Dermis microvascular lymphatic vessel endothelial cell (primary cell): ENCODE measurements around the gene SWAP70. TPM values are rescaled to one million over a fixed set of nuclear protein-coding genes. Genes with fewer than 3 reads are reported as not detected.
A peak's percentile ranks its signal among the peaks of the same experiment; 100 is the strongest.
"Not testable (repeated sequence)": the region's sequence is repeated elsewhere in the genome, so short reads cannot be mapped to it uniquely, and the experiment has no call there.

ENCODE experiments used
- DNase-seq, 2 donors: peaks; one replicate each; pipeline versions ENCODE4 v3.0.0 to v3.0.0-alpha.2; 2010; ENCODE audit warnings: low read depth in 2 of 2
- total RNA-seq: library from RNA; depleted of rRNA; stranded (reverse); fragments of >200 nt; gene quantifications from 2 replicates; pipeline ENCODE4 v1.2.1, GENCODE V29; 2014

SWAP70 gene
- total RNA-seq, 1 donor from 2014 or later: 55.8 TPM

DNA sequence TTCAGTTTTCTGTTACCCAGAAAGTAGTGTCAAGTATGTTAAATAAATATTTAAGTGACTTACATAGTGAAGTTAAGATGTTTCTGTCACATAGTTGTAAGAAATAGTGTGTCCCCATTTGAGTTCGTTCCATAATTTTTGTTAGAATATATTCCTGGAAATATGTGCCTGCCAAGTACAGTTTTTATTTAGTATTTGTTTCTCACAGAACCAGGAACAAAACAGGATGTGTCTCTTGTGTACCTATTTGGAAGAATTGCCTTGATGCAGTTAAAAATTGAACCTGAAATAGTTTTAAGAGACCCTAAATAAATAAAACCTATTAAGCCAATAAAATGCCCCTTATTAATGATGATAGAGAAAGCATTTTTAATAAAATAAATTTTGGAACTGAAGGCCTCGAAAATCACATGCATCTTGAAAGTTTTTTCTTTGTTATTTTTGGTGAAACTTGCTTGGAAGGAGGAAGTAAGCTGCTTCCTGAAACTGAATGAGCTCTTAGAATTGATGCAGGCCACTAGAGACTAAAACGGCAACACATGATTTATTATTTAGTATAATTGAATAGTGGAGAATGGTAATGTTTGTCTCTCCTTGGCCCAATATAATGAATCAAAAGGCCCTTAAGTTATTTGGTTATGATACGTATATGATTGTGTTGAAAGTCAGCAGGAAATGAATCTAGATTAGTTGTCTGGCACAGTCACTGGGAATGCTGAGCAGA is 55.9 kb downstream of the SWAP70 start:
- peak in 1 of 2 donors; percentile 91 for DNase-seq

DNA sequence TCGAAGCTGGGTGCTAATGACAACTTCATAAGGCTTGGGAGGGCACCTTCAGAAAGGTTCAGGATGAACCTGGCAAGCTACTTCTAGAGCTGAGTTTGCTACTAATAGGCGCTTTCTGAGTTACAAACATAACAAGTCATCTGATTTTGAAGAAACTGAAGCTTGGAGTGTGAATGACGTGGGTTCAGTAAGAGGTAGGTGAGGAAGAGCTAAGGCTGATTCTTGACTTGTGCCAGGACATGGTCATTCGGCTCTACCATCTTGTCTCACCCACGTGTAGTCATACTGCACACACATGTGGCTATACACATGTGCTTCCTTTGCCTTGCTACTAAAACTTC is 56.4 kb downstream of the SWAP70 start:
- no peak for DNase-seq

DNA sequence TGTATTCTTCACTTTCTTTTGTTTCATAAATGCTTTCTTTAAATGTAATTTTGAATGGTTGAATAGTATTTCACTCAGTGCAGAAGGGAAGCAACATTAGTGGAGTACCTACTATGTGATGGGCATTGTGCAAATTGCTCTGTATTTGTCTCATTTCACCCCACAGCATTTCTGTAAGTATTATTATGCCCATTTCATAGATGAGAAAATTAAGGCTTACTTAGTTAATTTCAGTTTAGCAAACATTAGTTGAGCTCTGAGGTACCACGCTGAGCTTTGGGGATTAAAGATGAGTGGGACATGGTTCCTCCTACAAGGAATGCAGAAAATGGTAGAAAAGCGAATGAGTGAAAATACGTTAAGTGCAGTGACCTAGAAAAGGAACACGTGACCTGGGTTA is 58.1 kb downstream of the SWAP70 start:
- DNase-seq: no peak

DNA sequence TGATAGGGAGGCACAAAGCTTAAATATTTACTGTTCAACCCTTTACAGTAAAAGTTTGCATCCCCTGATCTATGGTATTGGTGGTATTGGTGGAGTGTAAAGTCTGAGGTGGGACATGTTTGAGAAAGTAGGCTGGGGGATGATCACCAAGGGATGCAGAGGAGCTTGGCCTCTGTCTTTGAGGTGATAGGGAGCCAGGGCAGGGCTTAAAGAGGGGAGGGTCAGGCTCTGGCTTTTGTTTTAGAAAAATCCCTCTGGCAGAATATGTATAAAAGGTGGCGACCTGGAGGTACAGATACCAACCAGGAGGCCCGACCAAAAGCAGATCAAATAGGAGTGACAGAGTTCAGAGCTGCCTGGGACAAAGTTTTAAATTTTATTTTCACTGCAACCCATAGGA is 59.0 kb downstream of the SWAP70 start:
- DNase-seq: no peak

DNA sequence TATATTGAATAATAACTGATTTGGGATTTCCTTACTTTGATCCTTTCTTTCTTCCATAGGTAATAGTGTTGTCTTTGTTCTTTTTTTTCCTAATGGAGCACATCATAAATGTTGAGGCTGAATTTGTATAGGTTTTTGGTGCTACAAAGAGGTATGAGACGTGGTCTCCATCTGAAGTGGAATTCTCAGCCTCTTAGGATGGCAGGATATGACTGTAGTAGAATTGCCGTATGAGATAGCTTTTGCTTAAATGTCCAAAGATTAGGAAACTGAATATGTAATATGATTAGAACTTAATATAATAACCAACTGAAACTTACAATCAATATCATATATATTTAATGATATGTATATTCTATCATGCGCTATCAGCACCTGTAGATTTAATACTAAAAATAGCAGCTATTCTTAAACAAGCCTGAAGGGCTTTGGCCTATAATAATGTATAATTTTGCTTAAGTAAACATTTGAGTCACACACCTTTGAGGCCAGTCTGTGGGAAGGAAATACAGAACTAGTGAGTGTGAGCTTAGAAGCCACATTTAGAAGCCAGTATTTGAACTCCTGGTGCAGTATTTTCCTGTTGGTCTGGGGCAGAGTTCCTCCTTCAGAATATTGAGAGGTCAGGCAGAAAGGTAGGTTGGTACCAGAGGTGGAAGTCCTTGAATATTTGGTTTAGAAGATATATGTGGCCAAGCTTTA is 62.6 kb downstream of the SWAP70 start:
- DNase-seq: peak; percentile 26 to 88

DNA sequence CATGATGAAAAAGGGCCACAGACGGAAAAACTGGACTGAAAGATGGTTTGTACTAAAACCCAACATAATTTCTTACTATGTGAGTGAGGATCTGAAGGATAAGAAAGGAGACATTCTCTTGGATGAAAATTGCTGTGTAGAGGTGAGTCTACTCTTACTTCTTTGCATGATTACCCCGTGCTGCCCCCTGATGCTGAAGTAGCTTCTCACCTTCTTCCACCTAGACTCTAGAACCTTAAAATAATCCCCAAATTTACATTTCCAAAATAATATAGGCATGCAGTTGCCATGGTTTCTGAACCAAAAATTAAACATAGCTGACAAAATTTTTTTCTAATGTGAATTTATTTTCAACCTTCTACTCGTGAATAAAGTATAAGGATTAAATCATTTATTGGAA is 64.2 kb downstream of the SWAP70 start:
- DNase-seq: no peak

DNA sequence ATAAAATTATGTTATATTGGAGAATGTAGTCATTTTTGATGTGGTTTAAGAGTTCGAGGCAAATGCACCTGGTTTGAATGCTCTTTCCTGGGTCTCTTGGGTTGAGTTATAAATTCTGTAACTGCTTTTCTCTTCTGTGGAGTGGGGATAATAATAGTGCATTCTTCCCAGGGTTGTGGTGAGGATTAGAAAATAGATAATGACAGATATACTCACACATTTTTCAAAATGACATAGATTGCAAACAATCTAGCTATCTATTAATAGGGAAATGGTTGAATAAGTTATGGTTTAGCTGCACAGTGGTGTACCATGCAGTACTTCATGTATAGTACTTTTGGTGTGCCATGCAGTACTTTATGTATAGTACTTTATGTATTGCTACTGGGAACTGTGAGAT is 67.4 kb downstream of the SWAP70 start:
- no peak for DNase-seq

DNA sequence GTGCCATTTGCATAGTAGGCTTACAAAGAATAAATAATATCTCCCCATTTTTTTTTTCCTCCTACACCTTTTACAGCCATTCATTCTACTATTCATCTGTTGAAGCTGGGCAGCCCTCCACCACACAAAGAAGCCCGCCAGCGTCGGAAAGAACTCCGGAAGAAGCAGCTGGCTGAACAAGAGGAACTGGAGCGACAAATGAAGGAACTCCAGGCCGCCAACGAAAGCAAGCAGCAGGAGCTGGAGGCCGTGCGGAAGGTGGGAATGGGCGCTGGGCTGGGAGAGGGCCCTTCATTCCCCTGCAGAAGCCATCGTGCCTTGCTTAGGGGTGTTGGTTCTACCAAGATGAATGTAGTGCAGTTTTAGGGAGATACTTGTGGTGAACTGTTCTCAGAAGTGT is 68.6 kb downstream of the SWAP70 start:
- DNase-seq: no peak

DNA sequence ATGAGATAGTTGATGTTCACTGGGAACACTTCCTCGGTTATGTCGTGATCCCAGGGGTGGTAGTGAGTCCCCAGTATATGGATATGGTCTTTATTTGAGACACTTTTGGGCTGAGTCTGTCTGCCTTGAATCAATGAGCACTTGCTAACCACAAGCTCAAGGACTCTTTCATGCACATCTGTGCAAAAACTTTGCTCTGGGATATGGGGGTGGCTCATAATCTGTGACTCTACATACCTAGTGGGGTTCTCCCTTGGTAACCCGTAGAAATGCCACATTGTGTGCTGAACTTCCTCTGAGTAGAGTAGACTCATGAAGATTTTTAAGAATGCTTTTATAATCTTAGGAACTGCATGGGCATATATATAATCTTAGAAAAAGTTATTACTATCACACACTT is 69.3 kb downstream of the SWAP70 start:
- DNase-seq: no peak

DNA sequence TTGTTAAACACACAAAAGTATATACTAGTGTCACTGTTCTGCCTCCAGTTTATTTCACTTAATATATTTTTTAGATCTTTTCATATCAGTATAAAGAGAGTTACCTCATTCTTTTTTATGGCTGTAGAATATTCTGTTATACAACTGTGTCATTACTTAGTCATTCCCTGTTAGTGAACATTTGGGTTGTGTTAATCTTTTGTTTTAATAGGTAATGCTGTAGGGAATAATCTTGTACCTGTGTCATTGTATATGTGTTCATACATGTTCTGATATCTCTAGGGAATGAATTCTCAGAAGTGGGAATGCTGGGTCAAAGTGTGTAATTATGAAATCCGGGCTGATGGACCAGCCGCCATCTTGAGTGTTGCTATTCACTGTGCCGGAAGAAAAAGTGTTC is 71.4 kb downstream of the SWAP70 start:
- DNase-seq: no peak

DNA sequence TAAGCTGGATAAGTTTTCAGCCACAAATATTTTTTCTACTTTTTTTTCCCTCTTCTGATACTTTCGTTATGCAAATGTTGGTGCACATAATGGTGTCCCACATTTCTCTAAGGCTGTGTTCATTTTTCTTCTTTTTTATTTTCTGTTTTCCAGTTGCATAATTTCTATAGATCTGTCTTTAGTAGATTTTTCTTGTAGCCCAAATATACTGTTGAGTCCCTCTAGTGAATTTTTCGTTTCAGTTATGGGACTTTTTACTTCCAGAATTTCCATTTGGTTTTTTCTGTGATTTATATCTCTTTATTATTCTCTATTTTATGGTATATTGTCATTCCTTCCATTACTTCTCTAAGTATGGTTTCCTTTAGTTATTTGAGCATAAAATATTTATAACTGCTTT is 72.0 kb downstream of the SWAP70 start:
- no peak for DNase-seq

DNA sequence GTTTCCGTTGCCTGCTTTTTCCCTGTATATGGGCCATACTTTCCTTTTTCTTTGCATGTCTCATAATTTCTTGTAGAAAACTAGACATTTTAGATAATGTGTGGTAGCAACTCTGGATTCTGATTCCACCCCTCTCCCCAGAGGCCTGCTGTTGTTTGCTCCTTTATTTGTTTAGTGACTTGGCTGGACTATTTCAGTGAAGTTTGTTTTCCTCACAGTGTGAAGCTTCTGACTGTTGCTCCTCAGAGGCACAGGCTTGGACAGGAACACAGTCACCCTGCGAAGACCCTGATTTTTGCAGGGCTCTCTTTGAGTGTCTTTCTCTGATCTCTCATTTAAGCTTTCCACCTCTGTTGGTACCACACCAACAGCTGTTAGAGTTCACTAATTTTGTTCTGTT is 72.5 kb downstream of the SWAP70 start:
- no peak for DNase-seq

DNA sequence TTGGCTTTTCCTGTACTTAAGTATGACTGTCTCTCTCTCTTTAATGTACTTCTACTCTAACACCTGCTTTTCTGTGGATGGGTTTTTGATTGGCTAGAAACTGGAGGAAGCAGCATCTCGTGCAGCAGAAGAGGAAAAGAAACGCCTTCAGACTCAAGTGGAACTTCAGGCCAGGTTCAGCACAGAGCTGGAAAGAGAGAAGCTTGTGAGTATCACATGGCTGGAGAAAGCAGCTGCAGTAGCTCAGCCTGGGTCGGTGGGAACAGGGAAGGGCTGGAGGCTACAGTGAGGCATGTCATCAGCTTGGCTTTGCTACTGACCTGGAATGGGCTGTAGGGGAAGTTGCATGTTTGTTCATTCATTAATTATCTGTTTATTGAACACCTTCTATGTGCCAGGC is 74.2 kb downstream of the SWAP70 start:
- DNase-seq: peak in 1 of 2 donors; percentile 36

DNA sequence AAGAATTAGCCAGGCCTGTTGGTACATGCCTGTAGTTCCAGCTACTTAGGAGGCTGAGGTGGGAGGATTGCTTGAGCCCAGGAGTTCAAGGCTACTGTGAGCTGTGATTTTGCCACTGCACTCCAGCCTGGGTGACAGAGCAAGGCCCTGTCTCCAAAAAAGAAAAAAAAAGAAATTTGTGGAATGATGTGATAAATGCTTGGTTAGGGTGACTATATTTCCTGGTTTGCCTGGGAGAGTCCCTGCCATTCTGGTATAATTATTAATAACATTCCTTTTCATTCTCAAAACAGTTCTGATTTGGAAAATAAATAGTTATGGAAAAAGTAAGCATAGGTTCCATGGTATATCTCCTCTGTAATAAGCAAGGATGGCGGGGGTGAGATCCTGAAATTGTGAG is 74.8 kb downstream of the SWAP70 start:
- DNase-seq: no peak

DNA sequence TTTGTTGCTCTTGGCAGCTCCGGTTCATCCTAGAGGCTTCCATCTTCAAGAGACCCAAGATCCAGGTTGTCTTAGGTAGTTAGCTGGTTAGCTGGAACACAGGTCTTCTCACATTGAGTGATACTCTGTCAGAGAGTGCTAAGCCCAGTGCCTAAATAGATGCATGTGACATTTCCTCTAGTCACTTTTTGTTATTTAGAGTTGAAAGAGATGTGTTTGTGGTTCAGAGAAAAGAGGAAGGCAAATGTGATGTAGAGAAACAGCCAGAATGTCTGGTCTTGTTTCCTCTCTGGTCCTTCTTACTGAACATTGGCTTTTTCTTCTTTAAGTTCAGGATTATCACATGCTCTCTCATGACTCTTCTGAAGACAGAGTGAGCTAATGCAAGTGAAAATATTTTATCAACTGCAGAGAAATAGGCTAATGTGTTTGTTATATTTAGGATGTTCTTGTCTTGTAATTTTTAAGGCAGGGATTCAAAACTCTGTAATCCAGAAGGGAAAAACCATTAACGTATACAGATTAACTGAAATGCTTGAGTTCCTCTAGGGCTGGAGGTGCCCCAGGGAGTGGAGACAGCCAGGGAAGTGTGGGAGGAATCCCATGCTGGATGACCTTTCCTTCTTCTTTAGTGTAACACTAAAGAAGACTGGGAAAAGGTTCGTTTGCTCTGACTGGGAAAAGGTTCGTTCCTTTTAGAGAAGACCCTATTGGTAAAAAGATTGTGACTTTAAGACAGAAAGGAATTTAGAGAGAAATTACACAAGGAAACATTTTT is 75.4 kb downstream of the SWAP70 start:
- DNase-seq: no peak

DNA sequence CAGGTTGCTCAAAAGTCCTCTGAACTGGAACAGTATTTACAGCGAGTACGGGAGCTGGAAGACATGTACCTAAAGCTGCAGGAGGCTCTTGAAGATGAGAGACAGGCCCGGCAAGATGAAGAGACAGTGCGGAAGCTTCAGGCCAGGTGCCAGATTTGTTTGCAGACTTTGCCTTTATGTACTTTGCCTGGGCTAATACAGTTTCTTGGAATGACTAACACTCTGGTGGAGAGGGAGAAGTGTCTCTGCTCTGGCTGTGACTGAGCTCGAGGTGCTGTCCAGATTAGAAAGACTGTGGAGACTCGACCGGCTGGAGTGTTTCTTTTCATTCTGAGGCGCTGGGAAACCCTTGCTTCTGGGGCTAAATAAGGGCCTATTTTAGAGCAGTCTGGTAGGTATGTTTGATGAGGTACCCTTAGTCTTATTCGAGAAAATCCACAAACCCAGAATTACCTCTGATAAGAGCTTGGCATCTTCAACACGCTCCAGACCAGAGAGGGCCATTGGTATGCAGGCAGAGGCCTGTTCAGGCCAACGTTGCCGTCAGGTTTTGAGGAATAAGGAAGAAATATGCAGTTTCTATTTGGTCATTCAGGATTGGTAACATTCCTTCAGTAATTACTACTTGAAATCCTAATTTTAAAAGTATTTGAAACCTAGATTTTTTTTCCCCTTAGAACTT is 76.5 kb downstream of the SWAP70 start:
- DNase-seq: no peak

DNA sequence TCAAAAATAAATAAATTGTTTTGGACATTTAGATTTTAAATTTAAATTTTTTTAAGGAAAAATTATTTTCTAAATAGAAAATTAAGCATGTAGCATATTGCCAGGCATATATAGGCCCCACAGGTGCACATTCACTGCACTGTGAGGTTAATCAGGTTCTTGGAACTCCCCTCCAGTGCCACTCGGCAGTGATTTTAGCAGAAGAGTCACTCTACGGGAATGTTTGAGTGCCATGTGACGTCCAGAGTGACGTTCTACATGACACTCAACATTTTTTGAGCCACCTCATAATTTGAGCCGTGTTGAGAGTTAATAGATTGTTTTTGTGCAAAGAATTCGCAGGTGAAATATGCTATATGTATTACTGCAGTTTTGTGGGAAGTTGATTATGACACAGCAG is 77.4 kb downstream of the SWAP70 start:
- no peak for DNase-seq

DNA sequence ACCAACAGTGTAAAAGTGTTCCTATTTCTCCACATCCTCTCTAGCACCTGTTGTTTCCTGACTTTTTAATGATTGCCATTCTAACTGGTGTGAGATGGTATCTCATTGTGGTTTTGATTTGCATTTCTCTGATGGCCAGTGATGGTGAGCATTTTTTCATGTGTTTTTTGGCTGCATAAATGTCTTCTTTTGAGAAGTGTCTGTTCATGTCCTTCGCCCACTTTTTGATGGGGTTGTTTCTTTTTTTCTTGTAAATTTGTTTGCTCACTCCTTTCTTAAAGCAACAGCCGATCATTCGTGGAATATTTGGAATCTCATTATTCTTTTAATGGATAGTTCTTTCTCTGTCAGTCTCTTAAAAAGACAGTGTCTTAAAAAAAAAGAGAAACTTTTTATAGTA is 79.6 kb downstream of the SWAP70 start:
- DNase-seq: not testable (repeated sequence)

DNA sequence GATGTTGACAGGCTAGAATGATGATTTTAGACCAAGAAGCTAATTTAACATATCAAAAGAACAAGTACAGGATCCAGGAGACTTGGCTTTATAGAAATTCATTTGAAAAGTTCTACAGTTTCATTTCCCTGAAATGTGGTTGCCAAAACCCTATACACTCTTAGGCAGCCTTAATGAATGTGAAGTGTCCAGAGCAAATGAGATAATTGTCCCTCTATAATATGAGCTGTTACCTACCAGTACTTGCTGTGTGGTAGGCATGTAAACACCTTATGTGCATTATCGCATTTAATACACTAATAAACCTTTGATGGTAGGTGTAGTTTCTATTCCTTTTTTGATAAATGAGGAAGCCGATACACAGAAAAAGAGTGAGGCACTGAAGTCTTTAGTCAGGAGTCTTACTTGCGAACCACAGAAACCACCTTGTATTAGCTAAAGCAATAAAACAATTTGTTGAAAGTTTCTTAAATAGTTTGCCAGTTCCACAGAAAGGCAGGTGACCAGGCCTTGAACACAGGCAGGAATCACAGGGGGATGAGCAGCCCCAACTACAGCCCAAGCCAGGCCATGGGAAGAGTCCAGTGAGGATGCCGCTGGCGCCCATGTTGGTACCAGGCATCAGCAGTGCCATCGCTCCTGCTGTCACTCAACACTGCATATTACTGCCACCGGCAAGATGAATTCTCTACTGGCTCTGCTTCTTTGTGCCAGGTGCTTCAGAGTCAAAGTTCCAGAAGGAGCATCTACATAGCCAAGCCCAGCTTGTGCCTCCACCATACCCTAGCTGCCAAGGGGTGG is 81.7 kb downstream of the SWAP70 start:
- DNase-seq: no peak

DNA sequence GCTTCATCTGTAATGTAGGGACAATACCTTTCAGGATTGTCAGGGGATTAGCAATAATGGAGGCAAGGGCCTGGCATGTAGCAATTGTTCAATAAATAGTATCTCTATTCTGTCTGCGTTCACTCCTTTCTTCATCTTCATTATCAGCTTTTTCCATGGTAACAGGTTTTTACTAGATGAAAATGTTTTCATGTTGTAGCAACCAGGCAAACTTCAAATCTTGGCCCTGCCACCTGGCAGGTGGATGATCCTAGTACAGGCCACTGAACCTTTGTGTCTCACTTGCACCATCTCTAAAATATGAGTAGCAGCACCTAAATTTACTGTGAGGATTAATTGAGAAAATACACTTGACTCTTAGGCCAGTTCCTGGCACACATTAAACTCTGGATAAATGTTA is 83.4 kb downstream of the SWAP70 start:
- DNase-seq: no peak

DNA sequence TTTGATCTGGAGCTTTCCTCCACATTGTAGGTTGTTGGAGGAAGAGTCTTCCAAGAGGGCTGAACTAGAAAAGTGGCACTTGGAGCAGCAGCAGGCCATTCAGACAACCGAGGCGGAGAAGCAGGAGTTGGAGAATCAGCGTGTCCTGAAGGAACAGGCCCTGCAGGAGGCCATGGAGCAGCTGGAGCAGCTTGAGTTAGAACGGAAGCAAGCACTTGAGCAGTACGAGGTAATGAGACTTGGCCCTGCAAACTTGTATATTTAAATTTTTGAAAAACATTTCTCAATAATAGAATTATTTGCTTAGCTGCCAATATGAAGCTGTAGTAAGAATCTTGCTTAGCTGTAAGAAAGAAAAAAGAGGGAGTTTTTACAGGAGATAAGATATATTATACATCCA is 84.0 kb downstream of the SWAP70 start:
- DNase-seq: no peak
